Hindlimb muscle (tissue), 1 donor: ENCODE measurements around the gene UBN1. TPM values are rescaled to one million over a fixed set of nuclear protein-coding genes. Genes with fewer than 3 reads are reported as not detected.
A peak's percentile ranks its signal among the peaks of the same experiment; 100 is the strongest.
"Not testable (repeated sequence)": the region's sequence is repeated elsewhere in the genome, so short reads cannot be mapped to it uniquely, and the experiment has no call there.

ENCODE experiments used
- DNase-seq: peaks from one replicate; pipeline ENCODE4 v3.0.0-alpha.2; 2013
- polyA plus RNA-seq: library from polyadenylated mRNA; unstranded; fragments of 120-200 nt; gene quantifications from one replicate; pipeline ENCODE4 v1.2.1, GENCODE V29; 2013; ENCODE audit not compliant: insufficient read length

Gene UBN1
- polyA plus RNA-seq, 1 donor = 19.0 TPM

- DNase-seq = no peak
Measured at GRCh38 chr16:4884972-4885874, 37.9 kb downstream of the UBN1 start.

- DNase-seq = no peak
Measured at GRCh38 chr16:4886151-4886550, 38.9 kb downstream of the UBN1 start.

GRCh38 chr16:4888428-4889135 is 41.3 kb downstream of the UBN1 start:
- DNase-seq = no peak

DNA sequence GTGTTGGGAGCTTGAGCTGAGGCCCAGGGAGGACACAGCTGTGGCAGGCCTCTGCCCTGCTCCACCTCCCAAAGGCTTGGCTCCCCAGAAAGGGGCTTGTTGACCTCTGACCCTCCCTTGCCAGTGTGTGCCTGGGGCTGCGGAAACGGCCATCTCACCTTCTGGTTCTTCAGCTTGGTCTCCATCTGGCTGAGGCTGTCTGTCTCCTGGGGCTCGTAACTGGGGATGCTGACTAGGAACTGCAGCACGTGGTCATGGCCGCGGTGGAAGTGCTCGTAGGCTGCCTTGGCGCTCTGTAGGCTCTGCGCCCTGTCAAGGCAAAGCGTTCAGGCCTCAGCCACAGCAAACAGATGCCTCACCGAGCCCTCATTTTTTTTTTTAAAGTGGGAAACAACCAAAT is 42.7 kb downstream of the UBN1 start:
- DNase-seq = no peak

DNA sequence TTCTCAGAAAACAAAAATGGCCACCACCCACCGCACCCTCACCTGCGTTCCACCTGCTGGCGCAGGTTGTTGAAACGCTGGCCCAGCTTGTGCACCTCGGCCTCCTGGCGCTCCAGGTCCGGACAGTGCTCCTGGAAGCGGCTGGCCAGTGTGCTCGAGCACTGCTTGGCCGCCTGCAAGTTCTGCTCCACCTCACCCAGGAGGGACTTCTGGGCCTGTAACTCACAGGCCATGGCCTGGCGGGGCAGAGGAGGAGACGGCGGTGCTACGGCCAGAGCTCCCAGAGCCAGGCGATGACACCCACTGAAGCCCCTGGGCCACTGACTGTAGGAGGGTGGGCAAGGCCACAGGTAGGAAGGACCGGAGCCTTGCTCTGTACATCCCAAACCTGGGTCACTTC is 43.4 kb downstream of the UBN1 start:
- no peak for DNase-seq

GRCh38 chr16:4891097-4891885 is 44.0 kb downstream of the UBN1 start:
- no peak for DNase-seq

DNA sequence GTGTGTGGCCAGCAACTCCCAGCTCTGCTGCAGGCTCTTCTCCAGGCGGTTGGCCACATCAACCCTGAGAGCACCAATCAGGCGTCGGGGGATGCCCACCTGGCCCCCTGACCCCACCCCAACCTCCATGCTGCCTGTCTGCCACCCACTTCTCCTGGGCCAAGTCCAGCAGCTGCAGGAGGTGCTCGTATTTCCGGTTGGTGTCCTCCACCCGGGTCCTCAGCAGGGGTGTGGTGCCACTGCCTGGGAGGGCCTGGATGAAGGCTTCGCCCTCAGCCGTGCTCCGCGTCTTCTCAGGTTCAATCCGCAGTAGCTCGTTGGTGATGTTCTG is 44.6 kb downstream of the UBN1 start:
- DNase-seq = no peak

GRCh38 chr16:4892361-4893102 is 45.3 kb downstream of the UBN1 start:
- peak; percentile 38 for DNase-seq

GRCh38 chr16:4893103-4893862 is 46.0 kb downstream of the UBN1 start:
- no peak for DNase-seq

- DNase-seq = no peak
Measured at GRCh38 chr16:4894276-4895150, 47.2 kb downstream of the UBN1 start.

DNA sequence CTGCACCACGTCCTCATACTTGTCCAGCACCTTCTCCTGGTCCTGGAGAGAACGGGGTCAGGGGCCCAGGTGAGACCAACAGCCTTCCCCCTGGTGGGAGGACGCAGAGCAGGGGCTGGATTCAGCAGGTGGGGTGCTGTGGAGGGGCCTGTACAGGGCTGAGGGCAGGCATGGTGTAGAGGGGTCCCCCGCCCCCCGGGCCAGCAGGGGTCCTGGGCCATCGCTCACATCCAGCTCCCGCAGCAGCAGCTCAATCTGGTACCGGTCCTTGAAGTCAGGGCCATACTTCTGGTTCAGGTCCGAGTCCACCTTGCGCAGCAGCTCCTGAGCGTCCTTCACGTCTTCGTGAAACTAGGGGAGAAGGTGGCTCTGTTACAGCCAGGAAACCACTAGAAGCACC is 48.1 kb downstream of the UBN1 start:
- DNase-seq = no peak

DNA sequence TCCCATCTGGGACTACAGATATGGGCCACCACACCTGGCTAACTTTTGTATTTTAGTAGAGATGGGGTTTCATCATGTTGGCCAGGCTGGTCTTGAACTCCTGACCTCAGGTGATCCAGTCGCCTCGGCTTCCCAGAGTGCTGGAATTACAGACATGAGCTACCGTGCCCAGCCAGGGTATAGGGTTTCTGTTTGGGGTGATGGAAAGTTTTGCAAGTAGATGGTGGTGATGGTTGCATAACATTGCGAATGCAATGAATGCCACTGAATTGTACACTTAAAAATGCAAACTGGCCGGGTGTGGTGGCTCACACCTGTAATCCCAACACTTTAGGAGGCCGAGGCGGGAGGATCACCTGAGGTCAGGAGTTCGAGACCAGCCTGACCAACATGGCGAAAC is 49.5 kb downstream of the UBN1 start:
- not testable (repeated sequence) for DNase-seq

GRCh38 chr16:4897328-4897727 is 50.0 kb downstream of the UBN1 start:
- DNase-seq = no peak

- DNase-seq = no peak
Measured at GRCh38 chr16:4898811-4899473, 51.7 kb downstream of the UBN1 start.

GRCh38 chr16:4899474-4899846 is 52.2 kb downstream of the UBN1 start:
- DNase-seq = no peak

DNA sequence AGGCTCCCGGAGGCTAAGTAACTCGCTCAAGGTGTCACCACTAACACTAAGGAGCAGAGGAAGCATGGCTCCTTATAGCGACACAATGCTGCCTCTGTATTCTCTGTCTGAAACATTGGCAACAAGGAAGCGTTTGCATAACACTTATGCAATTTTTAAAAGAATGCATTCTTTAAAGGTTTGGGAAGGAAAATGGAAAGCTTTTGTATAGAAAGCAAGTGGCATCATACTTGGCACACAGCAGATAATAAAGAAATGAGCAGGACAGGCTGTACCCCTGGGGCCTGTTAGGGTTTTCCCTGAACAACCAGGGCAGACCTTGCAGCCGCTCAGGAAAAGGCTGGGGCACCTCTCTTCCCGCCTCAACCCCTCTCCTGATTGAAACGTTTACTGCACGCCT is 52.8 kb downstream of the UBN1 start:
- DNase-seq = no peak

GRCh38 chr16:4900750-4901149 is 53.5 kb downstream of the UBN1 start:
- no peak for DNase-seq

DNA sequence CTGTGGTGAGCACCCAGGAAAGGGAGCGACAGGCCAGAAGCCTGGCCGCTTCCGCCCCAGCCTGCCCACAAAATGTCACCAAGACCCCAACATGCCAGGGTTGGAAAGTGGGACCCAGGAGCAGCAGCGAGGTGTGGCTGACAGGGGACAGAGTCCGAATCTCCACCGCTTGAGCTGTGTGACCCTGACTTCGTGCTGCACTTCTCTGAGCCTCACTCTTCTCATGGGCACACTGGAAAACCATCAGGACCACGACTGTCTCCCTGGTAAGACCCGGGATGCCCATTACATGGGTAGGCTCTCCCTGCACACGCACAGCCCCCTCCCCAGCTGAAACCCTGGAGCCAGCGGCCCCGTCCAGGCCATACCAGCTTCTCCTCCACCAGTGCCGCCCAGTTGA is 54.8 kb downstream of the UBN1 start:
- no peak for DNase-seq

DNA sequence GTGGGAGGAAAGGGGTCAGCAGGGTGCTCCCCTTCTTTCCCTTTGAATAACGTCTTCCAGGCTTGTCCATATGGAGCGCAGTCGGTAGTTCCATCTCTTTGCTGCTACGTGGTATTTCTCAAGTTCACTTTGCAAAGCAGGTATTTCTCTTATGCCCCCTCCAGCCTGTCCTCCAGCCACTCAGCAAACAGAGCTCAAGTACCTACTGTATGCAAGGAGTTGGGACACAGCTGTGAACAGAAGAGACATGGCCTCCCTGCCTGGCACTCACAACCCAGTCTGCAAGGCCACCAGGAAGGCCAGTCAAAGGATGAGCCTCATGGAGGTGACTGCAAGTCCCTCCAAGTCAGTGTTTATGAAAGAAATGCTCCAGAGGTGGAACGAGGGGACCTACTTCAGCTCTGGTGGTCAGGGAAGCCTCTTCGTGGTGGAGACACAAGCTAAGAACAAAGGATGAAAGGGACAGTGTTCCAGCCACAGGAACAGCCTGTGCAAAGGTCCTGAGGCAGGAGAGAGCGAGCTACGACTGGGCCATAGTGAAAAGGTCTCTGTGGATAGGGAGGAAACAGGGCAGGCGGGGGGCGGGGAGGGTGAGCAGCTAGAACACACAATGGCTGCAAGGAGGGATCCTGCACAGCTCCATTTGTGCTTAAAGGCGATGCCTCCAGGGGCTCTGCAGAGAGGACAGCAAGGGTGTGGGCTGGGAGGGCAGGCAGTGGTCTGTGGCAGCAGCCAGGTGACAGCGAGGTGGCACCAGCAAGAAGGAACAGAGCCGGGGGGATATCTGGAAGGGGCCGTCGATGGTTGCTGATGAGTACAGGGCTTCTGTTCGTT is 57.0 kb downstream of the UBN1 start:
- DNase-seq = no peak
